Measurements from ENCODE around the gene TFIP11.

TFIP11 gene

GRCh38 chr22:26447584-26448329, 64.5 kb downstream of the TFIP11 start:
- no peak for DNase-seq (ENCODE audit: low read depth)

- DNase-seq (ENCODE audit: low read depth) = no peak
These were observed 65.3 kb downstream of the TFIP11 start for GRCh38 chr22:26446808-26447515.

- DNase-seq (ENCODE audit: low read depth) = no peak
These were observed 66.5 kb downstream of the TFIP11 start for GRCh38 chr22:26445577-26446275.

GRCh38 chr22:26444777-26445176, 67.5 kb downstream of the TFIP11 start:
- no peak for DNase-seq (ENCODE audit: low read depth)

- DNase-seq (ENCODE audit: low read depth) = no peak
These were observed 68.2 kb downstream of the TFIP11 start for GRCh38 chr22:26443901-26444690.

- no peak for DNase-seq (ENCODE audit: low read depth)
These were observed 70.1 kb downstream of the TFIP11 start for GRCh38 chr22:26442086-26442756.

Measured in fibroblast of the conjunctiva (primary cell).